GM12864 (cell line): ENCODE data around the gene STK32B.
"Not testable (repeated sequence)": the region's sequence is repeated elsewhere in the genome, so short reads cannot be mapped to it uniquely, and the experiment has no call there.

Source experiments
- DNase-seq: peaks from one replicate; pipeline ENCODE4 v3.0.0-alpha.2; 2011; ENCODE audit warnings: low read depth
- H3K4me3 ChIP-seq: 2 replicates; pipeline ENCODE4 v1.5.1; 2011; ENCODE audit warnings: mild to moderate bottlenecking, low read depth, low read length, control low read depth
- CTCF ChIP-seq: IDR thresholded peaks from 2 replicates; pipeline ENCODE4 v1.5.1; 2011; ENCODE audit warnings: low read depth, mild to moderate bottlenecking, moderate library complexity, low read length, control low read depth, inconsistent platforms; ENCODE audit errors: missing control alignments

The STK32B gene

DNA sequence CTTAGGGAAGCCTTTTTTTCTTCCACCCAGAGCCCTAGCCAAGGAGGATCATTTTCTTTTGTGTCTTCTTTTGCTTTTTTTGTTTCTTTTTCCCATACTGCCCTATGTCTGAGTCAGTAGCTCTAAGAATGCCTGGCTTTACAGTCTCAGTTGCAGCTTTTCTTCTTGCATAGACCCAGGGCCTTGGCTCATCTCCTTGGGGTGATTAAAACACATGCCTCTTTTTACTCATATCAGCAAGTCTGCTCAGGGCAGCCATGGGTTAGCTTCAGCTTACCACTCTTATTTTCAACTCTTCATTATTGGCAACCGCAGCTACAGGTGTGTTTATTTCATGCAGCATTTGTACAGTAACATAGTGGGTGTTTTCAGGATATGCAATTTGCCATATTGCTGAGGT is 196.5 kb downstream of the STK32B start:
- no peak for TF ChIP-seq CTCF
- no peak for DNase-seq
- no peak overlapping the region for H3K4me3 ChIP-seq

DNA sequence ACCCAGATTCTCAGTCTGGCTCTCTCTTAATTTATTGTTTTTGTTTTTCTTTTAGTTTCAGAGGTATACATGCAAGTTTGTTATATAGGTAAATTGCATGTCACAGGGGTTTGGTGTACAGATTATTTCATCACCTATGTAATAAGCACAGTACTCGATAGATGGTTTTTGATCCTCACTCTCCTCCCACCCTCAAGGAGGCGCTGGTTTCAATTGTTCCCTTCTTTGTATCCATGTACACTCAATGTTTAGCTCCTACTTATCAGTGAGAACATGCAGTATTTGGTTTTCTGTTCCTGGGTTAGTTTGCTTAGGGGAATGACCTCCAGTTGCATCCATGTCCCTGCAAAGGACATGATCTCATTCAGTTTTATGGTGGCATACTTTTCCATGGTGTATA is 198.4 kb downstream of the STK32B start:
- H3K4me3 ChIP-seq = no peak overlapping the region
- DNase-seq = no peak
- TF ChIP-seq CTCF = no peak

GRCh38 chr4:5250536-5250935 is 199.3 kb downstream of the STK32B start:
- not testable (repeated sequence) for DNase-seq, H3K4me3 ChIP-seq

- DNase-seq = no peak
Measured at GRCh38 chr4:5256421-5256820, 205.1 kb downstream of the STK32B start.

DNA sequence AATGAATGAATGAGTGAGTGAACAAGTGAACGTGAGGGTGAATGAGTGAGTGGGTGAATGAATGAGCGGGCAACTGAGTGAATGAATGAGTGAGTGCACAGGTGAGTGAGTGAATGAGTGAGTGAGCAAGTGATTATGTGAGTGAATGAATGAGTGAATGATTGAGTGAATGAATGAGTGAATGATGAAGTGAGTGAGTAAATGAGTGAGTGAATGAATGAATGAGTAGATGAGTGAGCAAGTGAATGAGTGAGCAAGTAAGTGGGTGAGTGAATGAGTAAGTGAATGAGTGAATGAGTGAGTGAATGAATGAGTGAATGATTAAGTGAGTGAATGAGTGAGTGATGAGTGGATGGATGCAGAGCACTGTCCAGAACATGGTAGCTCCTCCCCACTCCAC is 205.8 kb downstream of the STK32B start:
- H3K4me3 ChIP-seq = no peak overlapping the region
- no peak for TF ChIP-seq CTCF
- DNase-seq = no peak

More at GRCh38 chr4:5256421-5256820, 205.1 kb downstream of the STK32B start:
- H3K4me3 ChIP-seq = no peak overlapping the region
- TF ChIP-seq CTCF = no peak

DNA sequence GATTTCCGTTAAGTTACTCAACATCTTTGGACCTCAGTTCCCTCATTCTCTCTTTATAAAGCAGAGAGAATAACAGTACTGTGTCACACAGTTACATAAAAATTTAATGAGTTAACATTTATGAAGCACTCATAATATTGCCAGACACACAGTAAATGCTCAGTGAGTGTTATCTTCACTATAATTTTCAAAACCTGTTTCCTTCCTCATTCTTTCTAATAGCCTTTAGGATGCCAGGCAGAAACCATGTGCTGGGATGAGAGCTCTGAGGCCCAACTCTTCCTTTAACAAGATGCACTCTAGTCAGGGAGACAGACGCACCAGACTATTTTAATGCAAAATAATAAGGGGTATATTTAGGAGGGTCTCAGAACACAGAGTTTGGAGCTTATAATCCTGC is 208.2 kb downstream of the STK32B start:
- no peak for DNase-seq
- no peak for TF ChIP-seq CTCF

DNA sequence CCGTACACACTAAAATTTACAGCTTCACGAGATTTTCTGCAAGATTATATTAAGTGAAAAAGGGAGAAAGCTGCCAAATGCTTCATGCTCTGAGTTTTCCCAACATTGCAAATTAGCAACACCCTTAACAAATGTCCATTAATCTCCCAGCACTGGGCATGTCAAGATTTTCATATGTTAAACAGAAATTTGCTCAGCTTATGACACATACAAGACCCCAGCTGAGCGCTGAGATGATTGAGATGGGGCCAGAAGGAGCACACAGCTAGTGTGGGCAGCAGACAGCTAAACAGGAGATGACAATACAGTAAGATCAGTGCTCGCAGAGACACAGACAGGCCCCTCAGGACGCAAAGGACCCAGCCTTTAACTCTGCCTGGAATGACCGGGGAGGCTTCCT is 208.8 kb downstream of the STK32B start:
- no peak for TF ChIP-seq CTCF
- DNase-seq = no peak
- no peak overlapping the region for H3K4me3 ChIP-seq

More for the DNA sequence above, 208.2 kb downstream of the STK32B start:
- no peak overlapping the region for H3K4me3 ChIP-seq

DNA sequence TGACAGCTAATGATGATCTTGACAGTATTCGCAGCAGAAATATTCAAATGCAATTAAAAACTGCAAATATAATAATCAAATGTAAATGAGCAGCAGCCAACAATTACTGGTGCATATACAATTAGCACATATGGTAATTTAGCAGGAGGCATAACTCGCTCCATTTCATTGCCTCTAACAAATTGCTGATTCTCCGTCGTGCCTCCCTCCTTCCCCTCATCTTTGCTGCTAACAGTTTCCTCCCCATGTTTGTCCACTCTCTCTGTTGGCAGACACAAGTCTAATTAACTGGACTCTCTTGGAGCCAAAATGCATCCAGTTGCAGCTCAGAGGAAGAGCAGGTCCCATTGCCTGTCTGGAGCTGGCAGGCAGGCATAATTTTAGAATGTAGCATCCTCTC is 210.6 kb downstream of the STK32B start:
- no peak for DNase-seq
- no peak for TF ChIP-seq CTCF

More for the DNA sequence above, 210.6 kb downstream of the STK32B start:
- no peak overlapping the region for H3K4me3 ChIP-seq
